GM19025 (cell line): ENCODE data around the gene CFAP61.
A peak's percentile ranks its signal among the peaks of the same experiment; 100 is the strongest.

ENCODE experiments used
- ATAC-seq: cut with Tn5 transposase; IDR thresholded peaks from one replicate; pipeline ENCODE4 v1.9.1; 2021; ENCODE audit warnings: mild to moderate bottlenecking, low read depth, moderate library complexity; ENCODE audit not compliant: unreplicated experiment

The CFAP61 gene

DNA sequence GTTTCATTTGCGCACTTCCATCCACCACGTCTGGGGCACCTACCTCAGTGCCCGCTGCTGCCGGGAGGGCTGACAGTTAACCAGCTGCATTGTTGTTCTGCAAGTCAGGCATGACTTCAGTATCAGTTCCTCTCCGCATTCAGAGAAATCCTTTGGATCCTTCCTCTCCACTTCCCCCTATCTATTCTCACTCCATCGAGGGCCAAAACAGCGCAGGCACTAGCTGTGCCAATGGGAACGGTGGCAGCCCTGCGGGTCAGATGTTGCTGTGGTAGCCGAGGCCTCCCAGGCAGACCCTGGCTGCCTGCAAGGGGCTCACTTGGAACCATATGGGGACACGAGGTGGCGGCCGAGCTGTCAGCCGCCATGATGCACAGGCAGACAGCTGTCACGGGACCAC lies 251.4 kb downstream of the CFAP61 start:
- no peak for ATAC-seq

DNA sequence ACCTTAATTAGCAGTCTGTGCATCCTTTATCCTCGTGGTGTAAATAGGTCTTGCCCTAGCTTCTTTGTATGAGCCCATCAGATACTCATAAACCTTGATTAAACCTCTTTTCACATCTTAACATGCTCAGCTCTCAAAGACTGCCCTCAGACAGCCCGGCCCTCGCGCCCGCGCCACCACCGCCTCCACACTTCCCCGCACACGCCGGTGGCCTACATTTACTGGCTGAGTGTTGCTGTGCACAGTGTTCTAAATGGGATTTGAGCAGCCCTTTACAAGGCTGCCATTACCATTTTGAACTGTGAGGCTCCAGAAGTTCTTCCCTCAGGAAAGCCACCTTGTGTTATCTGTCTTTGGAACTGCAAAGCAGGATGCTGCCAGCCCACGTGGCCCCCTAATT lies 252.6 kb downstream of the CFAP61 start:
- ATAC-seq, result no peak

DNA sequence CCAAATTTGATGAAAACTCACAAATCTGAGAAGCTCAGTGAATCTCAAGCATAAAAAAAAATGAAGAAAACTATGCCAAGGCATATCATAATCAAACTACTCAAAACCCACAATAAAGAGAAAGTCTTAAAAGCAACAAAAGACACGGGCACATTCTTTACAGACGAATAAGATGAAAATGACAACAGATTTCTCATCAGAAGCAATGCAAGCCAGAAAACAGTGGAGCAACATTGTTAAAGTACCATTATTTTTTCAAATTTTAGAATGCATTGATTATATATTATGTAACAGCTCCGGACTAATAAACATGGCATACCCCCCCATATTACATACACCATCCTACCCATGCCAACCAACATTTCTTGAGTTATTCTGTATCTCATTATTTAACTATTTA lies 260.2 kb downstream of the CFAP61 start:
- ATAC-seq, result no peak

DNA sequence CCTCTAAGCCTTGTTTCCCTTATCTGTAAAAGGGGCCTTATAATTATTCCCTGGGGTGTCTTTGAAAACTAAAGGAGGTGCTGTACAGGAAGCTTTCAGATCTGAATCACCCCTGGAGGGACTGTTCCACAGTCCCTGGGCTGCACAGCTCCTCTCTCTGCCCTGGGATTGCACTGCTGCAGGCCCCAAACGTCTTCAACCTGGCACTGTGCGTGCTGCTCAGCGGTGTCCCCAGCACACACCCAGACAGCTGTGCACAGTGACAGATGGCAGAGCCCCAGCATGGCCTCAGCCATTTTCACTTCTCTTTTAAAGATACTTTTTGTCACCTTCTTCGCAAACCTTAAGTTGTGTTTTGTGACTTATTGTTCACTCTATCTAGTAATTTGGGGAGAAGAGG lies 264.9 kb downstream of the CFAP61 start:
- peak; percentile 87 for ATAC-seq

DNA sequence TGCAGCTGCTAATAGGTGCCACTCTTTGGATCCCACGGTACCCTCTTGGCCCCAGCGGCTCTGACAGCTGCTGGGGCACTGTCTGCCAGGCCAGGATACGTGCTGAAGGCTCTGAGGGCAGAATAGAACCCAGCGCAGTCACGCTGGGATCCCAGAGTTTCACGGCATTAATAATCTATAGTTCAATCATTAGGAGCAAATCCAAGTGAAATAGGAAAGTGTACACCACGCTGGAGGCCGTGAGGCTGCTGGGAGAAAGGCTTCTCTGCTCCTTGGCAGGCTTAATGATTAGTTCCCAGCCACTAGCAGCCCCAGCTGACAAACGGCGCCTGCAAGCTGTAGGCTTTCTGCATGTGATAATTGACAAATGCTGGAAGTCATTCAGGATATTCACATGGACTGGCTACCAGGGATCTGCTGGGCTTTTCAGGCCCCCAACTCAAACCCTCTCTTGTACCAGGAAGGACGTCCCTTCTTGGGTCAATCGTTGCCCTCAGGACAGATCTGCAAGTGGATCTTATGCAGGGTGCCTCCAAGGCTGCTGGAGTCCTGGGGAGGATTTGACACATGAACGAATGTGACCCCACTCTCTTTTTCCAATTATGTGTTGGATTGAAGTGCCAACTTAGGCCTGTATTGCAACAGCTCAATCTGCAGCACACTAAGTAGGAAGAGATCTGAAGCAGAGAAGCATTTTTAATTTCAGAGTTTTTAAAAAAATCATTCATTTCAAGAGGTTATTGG lies 265.5 kb downstream of the CFAP61 start:
- ATAC-seq, result peak; percentile 59

DNA sequence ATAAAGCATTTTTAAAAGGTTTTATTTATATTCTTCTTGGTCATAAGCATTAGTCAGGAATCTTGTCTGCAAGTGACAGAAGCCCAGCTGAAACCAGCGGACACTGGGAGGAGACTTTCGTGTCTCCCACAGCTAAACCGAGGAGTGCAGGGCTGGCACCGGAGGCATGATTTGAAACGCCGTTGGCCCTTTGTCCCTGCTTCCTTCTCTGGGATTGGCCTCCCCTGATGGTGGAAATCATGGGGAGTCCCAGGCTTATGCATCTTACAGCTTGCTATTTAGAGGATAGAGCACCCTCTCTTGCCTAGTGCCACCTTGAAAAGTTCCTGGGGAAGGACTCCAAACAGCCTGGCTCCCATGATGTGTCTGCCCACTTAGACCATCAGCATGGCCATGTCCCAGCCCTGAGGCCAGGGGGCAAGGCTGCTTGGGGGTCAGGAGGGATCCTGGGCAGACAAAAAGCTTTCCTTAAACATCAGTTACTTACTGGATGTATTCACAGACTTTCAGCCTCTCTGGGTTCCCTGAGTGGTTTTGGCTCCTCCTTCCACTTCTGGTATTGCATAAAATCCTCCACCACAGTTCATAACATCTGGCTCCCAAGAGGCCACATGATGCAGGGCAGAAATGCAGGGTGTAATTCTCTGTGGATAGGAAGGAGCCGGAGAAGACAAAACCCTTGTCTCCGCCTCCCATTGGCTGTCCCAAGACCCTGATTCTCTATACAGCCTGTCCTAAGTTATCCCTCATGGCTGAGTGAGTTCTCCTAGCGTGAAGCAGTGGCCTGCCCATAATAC lies 266.2 kb downstream of the CFAP61 start:
- ATAC-seq, result no peak

DNA sequence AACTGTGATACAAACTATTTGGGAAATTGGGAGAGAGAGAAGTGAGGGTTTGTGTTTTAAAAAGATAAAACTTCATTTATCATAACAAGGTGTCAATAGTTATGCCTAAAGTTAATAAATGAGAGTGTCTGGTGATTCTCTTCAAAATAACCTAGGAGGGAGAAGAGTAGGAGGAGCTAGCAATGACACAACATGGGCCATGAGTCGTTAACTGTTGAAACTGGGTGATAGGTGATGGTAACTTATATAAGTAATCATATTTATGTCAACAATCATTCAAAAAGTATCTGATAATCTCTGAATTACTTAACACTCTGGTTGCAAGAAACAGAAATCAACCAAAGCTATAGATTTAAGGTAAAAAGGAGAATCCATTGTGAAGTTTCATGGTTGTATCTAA lies 268.8 kb downstream of the CFAP61 start:
- no peak for ATAC-seq

DNA sequence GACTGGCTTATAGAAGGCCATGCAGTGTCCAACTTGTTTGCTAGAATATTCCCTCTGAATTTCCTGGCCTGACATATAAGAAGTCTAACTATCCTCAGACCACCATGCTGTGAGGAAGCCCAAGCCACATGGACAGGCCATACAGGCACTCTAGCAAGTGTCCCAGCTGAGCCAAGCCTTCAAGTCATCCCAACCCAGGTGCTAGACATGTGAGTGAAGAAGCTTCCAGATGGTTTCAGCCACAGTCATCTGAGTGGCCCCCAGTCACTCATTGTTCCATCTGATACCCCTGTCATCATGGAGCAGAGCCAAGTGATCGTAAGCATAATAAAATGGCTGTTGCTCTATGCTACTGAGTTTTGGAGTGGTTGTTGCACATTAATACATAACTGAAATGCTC lies 269.6 kb downstream of the CFAP61 start:
- no peak for ATAC-seq

DNA sequence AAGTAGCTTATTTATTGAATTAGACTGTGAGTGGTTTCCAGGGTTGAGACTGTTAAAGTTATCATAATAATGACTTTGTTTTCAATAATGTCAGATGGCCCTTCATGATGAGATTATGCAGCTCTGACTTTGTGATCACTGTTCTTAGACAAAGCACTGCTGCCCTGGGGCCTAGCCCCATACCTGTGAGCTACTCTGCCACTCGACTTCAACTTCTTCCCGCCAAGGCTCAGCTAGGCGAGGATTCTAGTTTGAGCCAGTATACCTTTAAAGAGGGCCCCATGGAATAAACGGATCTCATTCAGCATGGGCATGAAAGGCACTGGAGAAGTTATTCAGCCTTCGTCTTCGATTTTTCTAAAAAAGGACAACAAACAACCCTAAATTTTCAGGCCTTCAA lies 270.6 kb downstream of the CFAP61 start:
- ATAC-seq, result no peak

DNA sequence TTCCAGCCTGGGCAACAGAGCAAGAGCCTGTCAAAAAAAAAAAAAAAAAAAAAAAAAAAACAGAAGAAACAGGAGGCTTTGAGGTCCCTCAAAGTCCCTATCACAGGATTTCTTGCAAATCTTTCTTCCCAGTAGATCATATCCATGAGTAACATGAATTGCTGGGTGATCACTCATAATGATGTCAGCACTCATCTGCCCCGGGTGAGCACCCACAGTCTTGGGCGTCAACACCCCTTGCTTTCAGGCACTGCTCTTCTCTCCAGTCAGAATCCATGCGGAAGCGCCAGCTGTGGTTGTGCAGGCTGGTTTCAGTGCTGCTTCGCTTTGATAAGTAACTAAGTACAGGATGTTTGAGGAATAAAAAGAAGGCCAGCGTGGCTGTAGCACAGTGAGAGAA lies 275.4 kb downstream of the CFAP61 start:
- ATAC-seq, result no peak

DNA sequence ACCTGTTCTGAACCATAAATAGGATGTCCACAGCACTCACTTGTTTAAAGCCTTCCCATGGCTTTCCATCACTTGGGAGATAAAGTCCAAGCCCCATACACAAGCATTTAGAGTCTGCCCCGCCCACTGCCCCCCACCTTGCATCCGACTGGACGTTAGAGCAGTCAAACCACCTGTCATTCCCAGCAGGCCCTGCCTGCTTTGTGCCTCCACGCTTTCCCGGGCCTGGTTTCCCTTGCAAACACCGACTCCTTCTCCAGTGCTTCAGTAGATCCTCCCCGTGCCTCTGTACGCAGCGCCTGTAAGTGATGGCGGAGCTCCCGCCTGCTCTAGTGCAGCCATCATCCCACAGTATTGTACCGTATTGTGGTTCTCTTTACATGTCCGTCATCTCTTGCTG lies 277.2 kb downstream of the CFAP61 start:
- ATAC-seq, result no peak

DNA sequence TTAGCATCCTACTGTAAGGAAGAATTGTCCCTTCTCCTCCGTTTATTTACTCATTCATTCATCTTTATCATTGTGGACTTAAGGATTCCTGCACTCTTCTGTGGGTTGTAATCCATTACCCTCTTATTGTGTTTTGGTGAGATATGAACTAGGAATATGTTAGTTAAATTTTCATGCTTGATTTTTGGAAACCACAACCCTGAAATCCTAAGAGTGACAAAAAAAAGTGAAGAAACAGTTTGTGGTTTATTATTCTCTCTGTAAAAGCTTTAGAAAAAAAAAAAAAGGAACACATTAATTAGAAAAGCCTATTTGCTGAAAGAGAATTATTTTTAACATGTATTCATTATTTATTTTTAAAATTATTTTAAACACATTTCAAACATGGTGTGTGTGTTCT lies 278.8 kb downstream of the CFAP61 start:
- no peak for ATAC-seq

DNA sequence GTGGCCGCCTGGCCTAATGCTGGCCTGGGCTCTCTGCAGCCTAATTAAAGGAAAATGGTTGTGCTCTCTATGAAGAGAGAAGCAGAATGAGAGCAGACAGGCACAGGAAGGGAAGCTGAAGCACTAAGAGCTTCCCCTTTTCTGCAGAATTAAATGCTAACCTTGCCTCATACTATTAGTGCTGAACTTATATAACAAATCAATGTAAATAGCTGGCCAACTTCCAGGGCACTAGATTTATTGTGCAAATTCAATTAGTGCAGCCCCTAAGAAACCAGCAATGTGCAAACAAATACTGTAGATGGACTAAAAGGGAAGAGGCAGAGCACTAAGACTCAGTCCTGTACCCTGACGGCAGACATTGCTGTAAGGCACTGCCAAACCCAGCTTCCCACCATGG lies 279.5 kb downstream of the CFAP61 start:
- no peak for ATAC-seq

DNA sequence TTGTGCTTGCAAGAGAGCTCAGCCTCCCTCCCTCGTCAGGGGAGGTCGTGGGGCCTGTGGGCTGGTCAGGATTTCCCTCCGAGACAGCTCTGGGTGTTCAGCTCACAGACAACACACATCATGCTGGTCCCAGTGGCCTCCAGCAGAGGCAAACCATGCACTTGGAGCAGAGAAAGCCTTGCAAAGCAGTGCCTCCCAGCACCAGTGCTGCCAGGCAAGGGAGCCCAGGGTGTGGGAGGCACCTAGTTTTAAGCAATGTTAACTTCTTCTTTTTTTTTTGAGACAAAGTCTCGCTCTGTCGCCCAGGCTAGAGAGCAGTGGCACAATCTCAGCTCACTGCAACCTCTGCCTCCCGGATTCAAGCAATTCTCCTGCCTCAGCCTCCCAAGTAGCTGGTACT lies 281.5 kb downstream of the CFAP61 start:
- no peak for ATAC-seq

DNA sequence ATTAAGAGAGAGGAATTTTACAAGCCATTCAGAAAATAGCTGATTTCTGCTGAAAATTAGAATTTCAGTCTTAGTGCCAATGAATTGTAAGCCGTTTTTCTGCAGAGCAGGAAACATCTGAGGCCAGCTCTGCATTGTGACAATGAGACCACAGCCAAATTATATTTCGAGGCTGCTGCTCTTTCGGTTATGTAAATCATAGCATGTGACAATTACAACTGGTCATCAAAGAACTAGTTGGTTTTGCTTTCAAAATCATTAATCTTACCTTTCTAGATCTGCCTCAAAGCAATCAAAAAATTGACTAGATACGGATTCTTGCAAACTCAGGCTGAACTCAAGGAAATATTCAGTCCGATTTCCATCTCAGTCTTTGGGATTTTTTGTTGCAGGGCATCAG lies 282.2 kb downstream of the CFAP61 start:
- ATAC-seq, result peak; percentile 95

DNA sequence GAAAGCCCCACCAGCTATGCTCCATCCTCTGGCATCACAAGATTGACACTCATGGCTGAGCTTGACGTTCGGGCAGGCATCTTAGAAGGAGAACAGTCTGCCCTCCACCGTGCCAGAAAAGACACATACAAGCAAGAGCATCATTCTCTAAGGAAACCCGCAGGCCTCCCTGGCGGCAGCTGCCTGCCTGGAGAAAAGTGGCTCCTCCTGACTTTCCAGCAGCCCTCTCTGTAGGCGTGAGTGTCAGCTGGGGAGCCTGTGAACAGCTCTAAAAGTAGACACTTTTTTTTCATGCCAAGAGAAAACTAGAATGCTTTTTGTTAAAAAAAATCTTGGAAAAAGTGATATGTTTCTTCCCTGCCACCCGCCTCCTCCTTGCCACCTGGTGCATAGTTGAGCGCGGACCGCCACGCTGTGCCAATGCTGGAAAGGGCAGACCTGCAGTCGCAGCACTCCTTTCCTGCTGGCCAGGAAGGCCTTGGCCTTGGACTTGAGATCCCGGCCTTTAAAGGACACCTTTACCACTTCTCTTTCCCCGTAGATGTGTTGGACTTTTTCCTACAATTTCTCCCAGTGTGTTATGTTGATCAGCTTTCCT lies 285.9 kb downstream of the CFAP61 start:
- ATAC-seq, result no peak

DNA sequence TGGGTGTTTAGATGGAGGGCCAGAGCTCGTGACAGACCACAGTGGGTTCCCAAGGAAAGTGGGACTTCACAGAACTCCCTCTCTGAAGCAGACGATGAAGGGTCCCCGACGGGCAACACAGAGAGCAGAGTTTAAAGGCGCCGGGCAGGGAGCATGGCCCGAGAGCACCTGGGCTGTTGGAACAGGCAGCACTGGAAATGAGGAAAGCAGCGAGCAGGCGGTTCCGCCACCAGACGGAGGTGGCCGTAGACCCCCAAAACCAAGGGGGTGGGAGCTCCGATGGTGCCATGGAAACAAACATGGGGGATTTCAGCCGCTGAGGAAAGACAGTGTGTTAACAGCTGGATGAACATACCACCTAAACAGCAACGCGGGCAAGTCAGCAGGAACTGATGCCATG lies 288.1 kb downstream of the CFAP61 start:
- ATAC-seq, result no peak

DNA sequence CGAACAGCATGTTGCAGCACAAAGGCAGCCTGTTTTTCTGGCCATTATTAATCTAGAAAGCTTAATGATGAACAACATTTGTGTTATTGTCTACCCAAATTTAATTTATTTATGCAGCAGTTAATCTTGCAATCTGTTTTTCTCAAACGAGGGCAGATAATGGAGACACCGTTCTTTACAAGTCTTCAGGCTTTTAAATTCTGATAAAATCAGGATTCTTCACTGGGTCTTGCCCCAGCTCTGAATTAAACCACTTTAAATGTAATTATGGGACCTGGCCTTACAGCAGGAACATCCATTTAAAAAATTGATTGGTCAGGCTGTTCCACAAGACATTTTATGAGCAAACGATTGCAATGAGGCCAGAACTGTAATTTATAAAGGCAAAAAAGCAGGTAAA lies 289.0 kb downstream of the CFAP61 start:
- no peak for ATAC-seq

DNA sequence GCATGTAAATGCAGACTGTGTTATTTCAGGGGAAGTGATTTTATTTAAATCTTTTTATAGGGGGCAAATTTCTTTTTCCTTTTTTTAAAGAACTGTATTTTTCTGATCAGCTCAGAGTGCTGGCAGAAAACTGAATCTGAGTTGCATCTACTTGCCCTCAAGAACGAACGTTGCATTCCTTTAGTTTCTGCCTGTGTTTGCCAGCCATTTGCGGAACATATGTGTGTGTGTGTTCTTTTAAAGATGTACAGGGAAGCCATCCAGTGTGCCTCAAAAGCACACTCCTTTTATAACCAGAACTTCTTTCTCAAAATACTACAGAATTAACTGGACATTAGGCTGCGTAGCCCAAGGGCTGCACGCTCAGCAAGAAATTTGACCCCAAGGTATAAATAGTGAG lies 289.7 kb downstream of the CFAP61 start:
- no peak for ATAC-seq

DNA sequence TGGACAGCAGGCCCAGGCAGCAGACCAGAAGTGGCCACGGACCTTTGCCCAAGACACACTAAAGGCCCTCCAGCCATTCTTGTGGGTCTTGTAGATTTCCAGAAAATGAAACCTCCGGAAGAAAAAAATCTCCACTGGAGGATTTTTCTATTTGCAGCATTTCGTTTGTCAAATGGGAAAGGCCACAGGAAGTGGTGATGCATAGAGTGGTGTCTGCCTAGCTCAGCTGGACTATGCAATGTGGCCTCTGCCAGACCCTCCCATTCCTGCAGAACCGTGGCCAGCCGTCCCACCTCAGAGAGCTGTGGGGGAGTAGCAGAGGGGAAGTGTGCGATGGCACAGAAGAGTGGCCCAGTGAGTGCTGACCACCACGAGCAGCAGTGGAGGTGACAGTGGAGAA lies 291.6 kb downstream of the CFAP61 start:
- ATAC-seq, result no peak

DNA sequence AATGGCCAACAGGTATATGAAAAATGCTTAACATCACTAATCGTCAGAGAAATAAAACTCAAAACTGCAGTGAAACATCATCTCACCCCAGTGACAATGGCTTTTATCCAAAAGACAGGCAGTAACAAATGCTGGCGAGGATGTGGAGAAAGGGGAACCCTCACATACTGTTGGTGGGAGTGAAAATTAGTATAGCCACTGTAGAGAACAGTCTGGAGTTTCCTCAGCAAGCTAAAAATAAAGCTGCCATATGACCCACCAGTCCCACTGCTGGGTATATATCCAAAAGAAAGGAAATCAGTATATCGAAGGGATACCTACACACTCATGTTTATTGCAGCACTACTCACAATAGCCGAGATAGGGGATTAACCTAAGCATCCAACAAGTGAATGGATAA lies 292.1 kb downstream of the CFAP61 start:
- no peak for ATAC-seq

DNA sequence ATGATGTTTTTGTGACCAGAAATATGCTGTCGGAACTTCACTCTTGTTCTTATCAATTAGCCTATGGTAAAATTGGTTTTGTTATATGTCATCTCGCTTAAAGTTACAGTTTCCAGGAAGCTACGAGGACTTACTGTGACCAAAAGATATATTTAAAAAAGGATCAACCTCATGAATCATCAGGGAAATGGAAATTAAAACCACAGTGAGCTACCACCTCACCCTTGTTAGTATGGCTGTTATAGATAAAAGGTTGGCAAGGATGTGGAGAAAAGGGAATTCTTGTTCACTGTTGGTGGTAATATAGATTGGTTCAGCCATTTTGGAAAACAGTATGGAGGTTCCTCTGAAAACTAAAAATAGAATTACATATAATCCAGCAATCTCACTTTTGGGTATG lies 301.2 kb downstream of the CFAP61 start:
- no peak for ATAC-seq
